ENCODE results near the gene STOM. TPM values are rescaled to one million over a fixed set of nuclear protein-coding genes. Genes with fewer than 3 reads are reported as not detected.

Gene STOM
- total and polyA plus RNA-seq, 8 donors, result 35.3 to 238 (median 131) TPM

GRCh38 chr9:121310571-121310970, 59.5 kb downstream of the STOM start:
- intact Hi-C loops (cut with DNase I; ENCODE audit: low total_unique reads), result loop anchor here (10.0 kb wide), 1 partner anchor 96 kb away; no protein-coding TSS in a partner anchor
- DNase-seq, result no peak
- H3K4me1 ChIP-seq, result peaks cover 0 to 24% (median 11%) of the 10 kb centered on the region in 4 donors
- WGBS, 5 donors, result 70 to 91% (median 83%) methylated on average over 9 of the region's 9 CpGs
- H3K27ac ChIP-seq, result no peak overlapping the region
- no peak overlapping the region for H3K4me3 ChIP-seq
- H3K27me3 ChIP-seq, result no peaks in the 10 kb centered on the region
- TF ChIP-seq EP300 (IDR thresholded peaks at IDR 0.05), result no peak
- no peak for TF ChIP-seq CTCF (IDR thresholded peaks at IDR 0.05)
- no peak for TF ChIP-seq POLR2AphosphoS5 (IDR thresholded peaks at IDR 0.05)
- TF ChIP-seq POLR2A (IDR thresholded peaks at IDR 0.05), result no peak
- H3K36me3 ChIP-seq, result peaks cover 62 to 100% (median 95%) of the 10 kb centered on the region in 4 donors
- H3K9me3 ChIP-seq, result no peaks in the 10 kb centered on the region

GRCh38 chr9:121309833-121310425, 60.1 kb downstream of the STOM start:
- DNase-seq, result no peak
- TF ChIP-seq POLR2AphosphoS5 (IDR thresholded peaks at IDR 0.05) (no peak), CTCF (IDR thresholded peaks at IDR 0.05) (no peak), POLR2A (IDR thresholded peaks at IDR 0.05) (no peak), EP300 (IDR thresholded peaks at IDR 0.05) (no peak)
- no peak overlapping the region for H3K4me3 ChIP-seq
- WGBS, 5 donors, result 82 to 96% (median 88%) methylated on average over 7 of the region's 7 CpGs
- H3K27me3 ChIP-seq, result no peaks in the 10 kb centered on the region
- no peaks in the 10 kb centered on the region for H3K9me3 ChIP-seq
- H3K36me3 ChIP-seq, result peaks cover 68 to 100% (median 95%) of the 10 kb centered on the region in 4 donors
- peaks cover 0 to 27% (median 11%) of the 10 kb centered on the region in 4 donors for H3K4me1 ChIP-seq
- intact Hi-C loops (cut with DNase I; ENCODE audit: low total_unique reads), result loop anchor here (10.0 kb wide), 1 partner anchor 95 kb away; no protein-coding TSS in a partner anchor
- H3K27ac ChIP-seq, result peak overlapping the region in 2 of 5 donors; percentile 29 to 42

- peak overlapping the region in 2 of 5 donors; percentile 29 to 42 for H3K27ac ChIP-seq
- no peak for DNase-seq
- intact Hi-C loops (cut with DNase I; ENCODE audit: low total_unique reads), result no loop called here
- 83 to 91% (median 89%) methylated on average over 6 of the region's 6 CpGs for WGBS, 5 donors
- H3K4me1 ChIP-seq, result peaks cover 7 to 35% (median 14%) of the 10 kb centered on the region in 4 donors
- no peak for TF ChIP-seq EP300 (IDR thresholded peaks at IDR 0.05)
- TF ChIP-seq POLR2A (IDR thresholded peaks at IDR 0.05), result no peak
- TF ChIP-seq POLR2AphosphoS5 (IDR thresholded peaks at IDR 0.05), result no peak
- TF ChIP-seq CTCF (IDR thresholded peaks at IDR 0.05), result no peak
- no peaks in the 10 kb centered on the region for H3K9me3 ChIP-seq
- peaks cover 68 to 100% (median 95%) of the 10 kb centered on the region in 4 donors for H3K36me3 ChIP-seq
- no peak overlapping the region for H3K4me3 ChIP-seq
- H3K27me3 ChIP-seq, result no peaks in the 10 kb centered on the region
These were observed 60.9 kb downstream of the STOM start for GRCh38 chr9:121309171-121309570.

- DNase-seq, result no peak
- Histone ChIP-seq H3K4me3 (no peak overlapping the region), H3K36me3 (peaks cover 69 to 100% (median 95%) of the 10 kb centered on the region in 4 donors), H3K27ac (peak overlapping the region in 1 of 5 donors; percentile 42), H3K9me3 (no peaks in the 10 kb centered on the region), H3K27me3 (no peaks in the 10 kb centered on the region), H3K4me1 (peaks cover 8 to 35% (median 17%) of the 10 kb centered on the region in 4 donors)
- 88 to 95% (median 90%) methylated on average over 13 of the region's 13 CpGs for WGBS, 5 donors
- intact Hi-C loops (cut with DNase I; ENCODE audit: low total_unique reads), result no loop called here
- TF ChIP-seq POLR2AphosphoS5 (IDR thresholded peaks at IDR 0.05), result no peak
- no peak for TF ChIP-seq POLR2A (IDR thresholded peaks at IDR 0.05)
- TF ChIP-seq EP300 (IDR thresholded peaks at IDR 0.05), result no peak
- no peak for TF ChIP-seq CTCF (IDR thresholded peaks at IDR 0.05)
These were observed 61.3 kb downstream of the STOM start for GRCh38 chr9:121308765-121309164.

Measured in stomach (tissue), 9 donors.